NCI-H82 treated with DMSO at 0.1 percent for 48 hours (cell line): ENCODE results near the gene GDA.
A peak's percentile ranks its signal among the peaks of the same experiment; 100 is the strongest.

Experiments used
- DNase-seq: peaks from one replicate; lab custom pipeline; 2025; ENCODE audit not compliant: unreplicated experiment; lab: John Stamatoyannopoulos, UW

Gene GDA

DNA sequence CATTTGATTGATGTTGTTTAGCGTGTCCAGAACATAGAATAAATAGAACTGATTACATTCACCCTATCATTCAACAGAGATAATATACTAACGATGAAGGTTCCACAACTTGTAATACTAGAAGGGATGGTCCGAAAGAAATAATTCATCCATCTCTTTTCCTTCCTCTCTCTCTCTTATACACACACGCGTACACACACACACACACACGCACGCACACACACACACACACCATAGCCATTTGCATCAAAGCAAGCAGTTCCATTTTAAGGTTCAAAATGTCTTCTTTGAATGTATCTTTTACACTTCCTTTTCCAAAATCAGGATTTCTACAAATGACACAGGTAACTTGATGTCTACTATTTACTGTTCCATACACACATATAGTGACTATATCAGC is 887 bp downstream of the GDA start:
- no peak for DNase-seq

DNA sequence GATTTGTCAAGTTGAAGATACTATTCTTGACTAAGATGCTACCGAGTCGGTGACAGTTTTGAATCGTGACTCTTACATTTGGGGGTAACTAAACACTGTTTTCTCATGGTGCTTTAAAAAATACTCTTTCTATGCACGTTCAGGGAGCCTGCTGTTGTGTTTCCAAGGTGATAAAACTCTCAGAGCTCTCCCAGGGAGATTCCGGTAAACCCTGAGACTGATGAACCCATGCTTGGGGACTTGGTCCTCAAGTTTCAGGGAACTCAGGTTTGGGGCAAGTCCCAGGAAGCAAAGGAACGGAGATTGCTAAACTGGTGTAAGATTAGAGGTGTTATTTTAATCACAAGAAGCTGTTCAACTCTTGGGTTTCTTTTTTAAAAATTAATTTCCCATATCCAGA is 1.4 kb downstream of the GDA start:
- no peak for DNase-seq

DNA sequence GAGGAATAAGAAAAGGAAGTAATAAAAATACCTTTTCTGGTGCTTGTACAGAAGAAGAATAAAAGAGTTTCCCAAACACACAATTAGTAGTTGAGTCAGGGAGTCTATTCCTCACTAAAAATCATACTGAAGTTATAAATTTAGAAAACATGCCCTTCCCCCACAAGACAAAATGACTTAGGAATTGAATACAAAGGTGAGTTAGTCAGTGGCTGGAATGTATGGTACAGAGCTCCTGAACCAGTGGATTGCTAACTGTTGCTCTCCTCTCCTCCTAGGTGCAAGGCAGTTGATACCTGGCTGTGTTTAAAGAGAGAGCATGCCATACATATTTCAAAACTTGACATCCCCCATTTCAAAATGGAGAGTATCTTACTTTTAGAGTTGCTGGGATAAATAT is 1.9 kb downstream of the GDA start:
- no peak for DNase-seq

DNA sequence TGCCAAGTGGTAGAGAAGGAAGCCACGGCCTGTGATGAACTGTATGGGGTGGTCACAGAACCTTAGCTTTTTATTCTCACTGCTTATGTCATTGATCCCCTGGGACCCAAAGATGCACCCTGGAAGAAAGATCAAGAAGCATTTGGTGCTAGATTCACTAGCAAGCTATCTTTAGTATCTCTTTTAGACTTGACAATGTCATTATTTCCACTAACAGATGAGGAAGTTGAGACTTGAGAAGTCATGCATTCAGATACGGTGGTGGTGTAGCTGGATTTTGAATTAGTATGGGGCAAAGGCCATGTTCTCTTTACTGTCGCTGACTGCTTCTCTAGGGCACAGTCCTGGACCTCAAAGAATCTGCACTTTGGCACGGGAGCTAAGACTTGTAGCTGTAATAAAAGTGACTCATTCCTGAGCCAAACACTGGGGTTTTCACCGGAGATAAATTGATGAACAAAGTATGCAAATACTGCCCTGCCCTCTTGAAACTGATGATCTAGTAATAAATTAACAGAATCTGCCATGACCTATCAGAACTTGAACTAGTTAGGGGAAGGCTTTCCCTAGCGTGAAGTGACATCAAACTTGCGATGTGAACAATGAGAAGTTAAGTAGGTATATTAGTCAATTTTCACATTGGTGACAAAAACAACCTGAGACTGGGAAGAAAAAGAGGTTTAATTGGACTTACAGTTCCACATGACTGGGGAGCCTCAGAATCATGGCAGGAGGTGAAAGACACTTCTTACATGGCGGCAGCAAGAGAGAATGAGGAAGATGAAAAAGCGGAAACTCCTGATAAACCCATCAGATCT is 5.4 kb downstream of the GDA start:
- DNase-seq = no peak

DNA sequence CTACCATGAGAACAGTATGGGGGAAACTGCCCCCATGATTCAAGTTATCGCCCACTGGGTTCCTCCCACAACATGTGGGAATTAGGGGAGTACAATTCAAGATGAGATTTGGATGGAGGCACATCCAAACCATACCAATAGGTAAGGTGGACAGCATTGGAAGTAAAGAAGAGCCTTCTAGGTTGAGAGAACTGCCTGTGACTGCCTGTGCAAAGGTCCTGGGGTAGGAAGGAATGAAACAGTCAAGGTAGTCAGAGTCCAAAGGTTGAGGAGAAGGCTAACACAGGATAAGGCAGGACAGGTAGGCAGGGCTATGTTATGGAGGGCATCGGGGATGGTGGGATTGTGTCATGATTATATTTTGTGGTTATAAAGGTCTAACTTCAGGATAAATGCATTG is 6.1 kb downstream of the GDA start:
- no peak for DNase-seq

DNA sequence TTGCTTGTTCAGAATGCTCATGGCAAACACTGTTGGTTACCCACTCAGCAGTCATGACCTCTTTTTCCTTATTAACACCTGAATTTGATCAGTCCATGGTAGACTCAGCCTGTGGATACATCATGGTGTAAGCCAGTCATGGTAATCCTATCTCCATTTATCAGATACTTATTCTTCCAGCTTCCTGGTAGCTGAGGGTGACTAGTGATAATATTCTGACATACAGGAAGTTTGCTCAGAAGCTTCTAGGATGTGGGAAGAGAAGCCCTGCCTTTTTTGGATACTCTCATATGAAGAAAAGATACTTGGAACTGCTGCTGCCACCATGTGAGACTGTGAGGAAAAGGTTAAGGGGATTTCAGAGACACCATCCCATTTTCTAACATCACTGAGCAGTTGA is 7.3 kb downstream of the GDA start:
- no peak for DNase-seq

DNA sequence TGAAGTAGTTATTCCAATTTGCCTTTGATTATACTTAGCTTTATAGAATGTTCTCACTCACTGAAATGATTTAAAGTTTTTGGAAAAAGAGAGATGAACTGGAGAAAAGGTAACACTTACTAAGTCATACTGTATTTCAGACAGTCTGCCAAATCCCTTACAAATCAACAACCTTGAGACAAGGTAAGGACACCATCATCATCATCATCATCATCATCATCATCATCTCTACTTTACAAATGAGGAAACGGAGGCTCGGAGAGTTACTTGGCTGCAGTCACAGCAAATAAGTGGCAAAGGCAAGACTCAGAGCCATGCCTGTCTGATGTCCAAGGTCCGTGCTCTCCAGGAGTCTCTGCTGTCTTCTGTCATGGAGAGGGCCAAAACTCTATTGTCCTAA is 9.4 kb downstream of the GDA start:
- DNase-seq = no peak

DNA sequence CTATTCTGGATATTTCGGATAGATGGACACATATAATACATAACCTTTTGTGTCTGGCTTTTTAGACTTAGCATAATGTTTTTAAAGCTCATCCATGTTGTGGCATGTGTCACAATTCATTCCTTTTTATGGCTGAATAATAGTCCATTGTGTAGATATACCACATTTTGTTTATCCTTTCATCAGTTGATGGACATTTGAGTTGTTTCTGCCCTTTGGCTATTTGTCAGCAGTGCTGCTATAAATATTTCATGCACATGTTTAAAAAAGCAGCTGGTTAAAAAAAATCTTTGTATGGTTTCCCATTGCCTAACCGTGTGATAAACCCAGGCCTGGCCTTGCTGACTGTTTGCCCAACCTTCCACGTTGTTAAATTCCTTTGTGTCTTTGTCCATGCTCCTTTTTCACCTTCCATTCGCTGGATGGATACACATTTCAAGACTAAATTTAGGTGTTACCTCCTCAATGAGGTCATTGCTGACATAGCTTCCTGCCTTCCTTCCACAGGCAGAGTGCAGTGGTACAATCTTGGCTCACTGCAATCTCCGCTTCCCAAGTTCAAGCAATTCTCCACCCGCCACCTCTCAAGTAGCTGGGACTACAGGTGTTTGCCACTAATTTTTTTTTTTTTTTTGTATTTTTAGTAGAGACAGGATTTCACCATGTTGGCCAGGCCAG is 11.3 kb downstream of the GDA start:
- DNase-seq = no peak

DNA sequence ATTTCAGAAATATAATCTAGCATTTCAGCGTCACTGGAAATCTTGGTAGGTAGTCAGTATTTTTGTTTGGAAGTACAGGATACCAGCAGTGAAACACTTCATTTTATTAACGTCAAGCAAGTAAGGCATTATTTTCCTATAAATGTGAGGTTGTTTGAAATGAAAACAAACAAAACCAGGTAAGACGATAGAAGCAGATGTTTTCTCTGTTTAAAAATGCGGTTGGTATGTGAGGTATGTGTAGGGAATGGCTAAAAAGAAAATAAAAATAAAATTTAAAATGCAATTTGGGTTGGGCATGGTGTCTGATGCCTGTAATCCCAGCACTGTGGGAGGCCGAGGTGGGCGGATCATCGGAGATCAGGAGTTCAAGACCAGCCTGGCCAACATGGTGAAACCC is 16.1 kb downstream of the GDA start:
- no peak for DNase-seq

DNA sequence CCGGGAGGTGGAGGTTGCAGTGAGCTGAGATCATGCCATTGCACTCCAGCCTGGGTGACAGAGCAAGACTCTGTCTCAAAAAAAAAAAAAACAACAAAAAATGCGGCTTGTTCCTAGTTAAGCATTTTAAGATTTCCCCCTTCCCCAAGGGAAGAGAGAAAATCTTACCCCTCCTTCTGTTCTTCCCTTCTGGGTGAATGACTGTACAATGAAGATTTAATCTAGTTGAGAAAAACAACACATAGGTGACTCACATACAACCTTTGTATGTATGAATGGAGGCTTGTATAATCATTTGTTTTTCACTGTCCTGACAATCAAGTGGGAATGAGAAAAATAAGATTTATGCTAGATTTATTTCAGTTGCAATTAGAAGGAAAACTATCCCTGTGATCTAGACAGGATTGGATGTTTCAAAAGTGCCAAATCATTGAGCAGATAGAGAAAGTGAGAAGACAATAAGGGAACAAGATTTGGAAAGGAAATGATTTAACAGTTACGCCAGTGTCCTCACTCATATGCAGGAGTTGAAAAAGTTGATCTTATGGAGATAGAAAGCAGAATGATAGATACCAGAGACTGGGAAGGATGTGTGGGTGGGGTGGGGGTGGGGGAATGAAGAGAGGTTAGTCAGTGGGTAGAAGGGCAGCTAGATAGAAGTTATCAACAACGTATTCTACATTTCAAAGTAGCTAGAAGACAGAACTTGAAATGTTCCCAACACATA is 16.7 kb downstream of the GDA start:
- no peak for DNase-seq

DNA sequence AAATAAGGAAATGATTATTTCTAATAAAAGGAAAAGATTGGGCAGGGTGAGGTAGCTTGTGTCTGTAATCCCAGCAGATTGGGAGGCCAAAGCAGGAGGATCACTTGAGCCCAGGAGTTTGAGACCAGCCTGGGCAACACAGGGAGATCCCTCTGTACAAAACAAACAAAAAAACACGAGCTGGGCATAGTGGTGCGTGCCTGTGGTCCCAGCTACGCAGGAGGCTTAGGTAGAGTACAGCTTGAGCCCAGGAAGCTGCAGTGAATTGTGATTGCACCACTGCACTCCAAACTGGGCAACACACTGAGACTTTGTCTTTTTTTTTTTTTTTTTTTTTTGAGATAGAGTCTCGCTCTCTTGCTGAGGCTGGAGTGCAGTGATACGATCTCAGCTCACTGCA is 18.8 kb downstream of the GDA start:
- no peak for DNase-seq

DNA sequence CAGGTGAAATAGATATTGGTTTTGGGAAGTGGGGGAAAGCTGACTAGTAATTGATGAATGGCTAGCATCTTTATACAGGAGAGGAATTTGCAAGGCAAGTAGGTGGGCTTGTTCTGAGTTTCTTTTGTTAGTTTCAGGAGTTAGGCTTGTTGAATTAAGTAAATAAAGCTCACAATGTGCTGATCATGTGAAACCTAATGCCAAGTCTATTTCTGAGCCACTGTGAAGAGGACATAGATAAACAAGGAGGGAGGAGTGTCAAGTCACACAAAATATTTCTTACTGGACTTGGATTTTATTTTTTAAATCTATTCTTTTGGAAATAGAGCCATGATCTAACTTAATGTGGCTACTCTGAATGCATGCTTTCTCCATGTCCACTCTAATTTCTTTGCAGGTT is 19.9 kb downstream of the GDA start:
- no peak for DNase-seq

DNA sequence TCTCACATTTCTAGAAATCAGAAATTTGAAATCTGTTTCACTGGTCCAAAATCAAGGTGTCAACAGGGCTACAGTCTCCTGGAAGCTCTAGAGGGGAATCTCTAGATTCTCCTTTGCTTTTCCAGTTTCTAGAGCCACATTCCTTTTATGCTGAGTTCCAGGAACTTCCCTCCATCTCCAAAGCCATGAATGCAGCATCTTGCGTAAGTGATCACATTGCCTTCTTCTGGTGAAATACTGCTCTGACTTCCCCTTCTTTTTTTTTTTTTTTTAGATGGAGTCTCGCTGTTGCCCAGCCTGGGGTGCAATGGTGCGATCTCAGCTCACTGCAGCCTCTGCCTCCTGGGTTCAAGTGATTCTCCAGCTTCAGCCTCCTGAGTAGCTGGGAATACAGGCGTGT is 23.8 kb downstream of the GDA start:
- DNase-seq = no peak

DNA sequence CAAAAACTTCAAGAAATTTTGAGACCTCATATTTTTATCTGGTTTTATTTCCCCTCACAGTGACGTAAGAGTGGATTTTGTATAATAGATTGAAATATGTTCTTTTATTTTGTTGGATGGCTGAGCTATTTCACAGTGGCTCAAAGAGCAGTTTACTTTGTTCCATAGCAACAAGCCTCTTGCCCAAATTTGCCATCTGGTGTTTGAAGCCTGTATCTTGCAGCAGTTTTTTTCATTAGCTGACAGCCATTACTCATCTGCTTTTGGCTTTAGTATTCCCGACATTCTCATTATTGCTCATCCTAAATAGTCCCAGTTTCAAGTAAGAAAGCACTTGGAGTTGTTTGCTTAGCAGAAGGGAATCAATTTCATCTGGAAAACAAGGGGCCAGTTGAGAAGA is 36.3 kb downstream of the GDA start:
- DNase-seq = peak; percentile 2

DNA sequence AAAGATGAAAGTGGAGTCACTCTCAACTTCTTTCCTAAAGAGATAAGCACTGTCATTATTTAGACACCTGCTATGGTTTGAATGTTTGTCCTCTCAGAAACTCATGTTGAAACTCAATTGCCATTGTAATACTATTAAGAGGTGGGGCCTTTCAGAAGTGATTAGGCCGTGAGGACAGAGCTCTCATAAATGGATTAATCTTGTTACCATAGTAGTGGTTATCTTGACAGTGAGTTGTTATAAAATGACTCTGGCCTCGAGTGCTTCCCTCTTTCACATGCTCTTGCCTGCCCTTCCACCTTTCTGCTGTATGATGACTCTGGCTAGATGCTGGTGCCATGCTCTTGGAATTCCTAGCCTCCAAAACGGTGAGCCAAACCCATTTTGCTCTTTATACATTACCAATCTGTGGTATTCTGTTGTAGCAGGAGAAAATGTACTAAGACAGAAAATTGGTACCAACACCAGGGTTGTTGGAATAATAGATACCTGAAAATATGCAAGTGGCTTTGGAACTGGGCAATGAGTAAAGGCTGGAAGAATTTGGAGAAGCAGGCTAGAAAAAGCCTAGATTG is 38.0 kb downstream of the GDA start:
- DNase-seq = peak; percentile 76

DNA sequence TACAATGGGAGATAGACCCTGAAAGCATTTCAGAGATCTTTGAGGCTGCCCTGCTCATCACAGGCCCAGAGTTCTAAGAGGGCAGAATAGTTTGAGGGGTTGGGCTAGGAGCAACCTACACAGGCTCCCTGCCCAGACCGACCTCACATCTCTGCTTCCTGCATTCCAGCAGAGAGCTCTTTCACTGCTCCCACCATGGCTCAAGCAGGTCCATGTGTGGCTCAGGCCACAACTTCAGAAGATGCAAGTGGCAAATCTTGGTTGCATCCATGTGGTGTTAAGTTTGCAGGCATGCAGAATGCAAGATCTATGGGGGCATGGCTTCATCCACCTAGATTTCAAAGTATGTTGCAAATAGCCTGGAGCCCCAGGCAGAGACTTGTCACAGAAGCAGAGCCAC is 39.0 kb downstream of the GDA start:
- DNase-seq = no peak

DNA sequence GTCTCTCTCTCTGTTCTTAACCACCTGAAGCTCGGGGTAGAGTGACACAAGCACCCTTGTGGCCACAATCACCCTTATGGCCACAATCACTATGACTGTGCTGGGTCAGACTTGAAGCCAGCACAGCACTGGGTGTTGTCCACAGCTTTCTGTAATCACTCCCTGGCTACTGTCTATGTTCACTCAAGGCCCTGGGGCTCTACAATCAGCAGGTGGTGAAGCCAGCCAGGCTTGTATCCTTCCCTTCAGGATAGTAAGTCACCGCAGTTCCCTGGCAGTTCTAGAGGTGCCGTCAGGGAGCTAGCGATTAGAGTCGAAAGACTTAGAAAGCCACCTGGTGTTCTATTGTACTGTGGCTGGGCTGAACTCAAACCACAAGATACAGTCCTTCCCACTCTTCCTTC is 44.2 kb downstream of the GDA start:
- DNase-seq = no peak

DNA sequence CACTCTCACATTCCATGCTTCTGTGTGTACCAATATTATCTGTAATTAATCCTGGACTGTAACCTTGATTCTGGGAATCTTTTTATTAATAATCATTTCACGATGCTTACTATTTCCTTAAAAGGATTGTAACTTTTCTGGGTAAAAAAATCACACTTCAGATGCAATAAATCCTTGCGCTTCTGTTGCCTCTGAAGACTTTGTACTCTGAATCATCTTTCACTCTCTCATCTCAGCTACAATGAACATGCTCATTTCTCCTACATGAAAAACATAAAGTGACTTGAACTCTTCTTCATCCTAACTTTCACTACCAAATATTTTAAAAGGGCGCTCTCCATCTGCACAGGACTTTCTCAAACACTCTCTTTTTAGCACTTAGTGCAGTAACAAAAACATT is 50.0 kb downstream of the GDA start:
- no peak for DNase-seq

DNA sequence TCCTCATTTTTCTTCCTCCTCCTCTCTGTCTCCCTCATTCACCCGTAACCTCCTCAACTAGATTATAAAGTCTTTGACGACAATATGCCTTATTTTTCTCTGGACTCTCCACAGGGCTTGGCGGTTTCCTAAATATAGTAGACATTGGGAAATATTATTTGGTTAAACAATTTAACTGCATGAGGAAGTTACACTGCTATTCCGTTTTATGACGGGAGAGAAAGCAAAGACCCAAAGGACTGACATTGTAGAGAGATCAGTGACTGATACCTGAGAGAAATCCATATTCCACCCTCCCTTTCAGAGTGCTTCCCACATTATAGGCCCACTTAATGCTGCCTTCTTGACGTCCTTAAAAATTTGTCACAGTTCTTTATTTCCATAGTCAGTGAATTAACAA is 51.2 kb downstream of the GDA start:
- no peak for DNase-seq

DNA sequence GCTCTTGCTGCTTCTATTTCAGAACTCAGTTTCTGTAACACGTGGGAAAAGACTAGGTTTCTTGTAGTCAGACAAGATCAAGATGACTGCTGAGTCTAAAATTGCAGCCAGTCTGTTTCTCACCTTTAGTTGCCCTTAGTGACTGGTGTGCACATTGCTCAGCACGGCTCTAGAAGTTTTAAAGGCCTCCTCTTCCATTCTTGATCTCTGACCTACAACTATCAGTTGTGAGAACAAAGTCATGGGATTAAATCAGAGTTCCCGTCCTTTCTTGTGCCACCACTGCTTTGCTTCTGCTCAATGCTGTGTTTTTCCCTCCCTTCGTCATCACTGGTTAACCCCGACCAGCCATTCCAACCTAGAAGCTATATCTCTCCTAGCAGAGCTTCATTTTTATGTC is 52.8 kb downstream of the GDA start:
- DNase-seq = no peak

DNA sequence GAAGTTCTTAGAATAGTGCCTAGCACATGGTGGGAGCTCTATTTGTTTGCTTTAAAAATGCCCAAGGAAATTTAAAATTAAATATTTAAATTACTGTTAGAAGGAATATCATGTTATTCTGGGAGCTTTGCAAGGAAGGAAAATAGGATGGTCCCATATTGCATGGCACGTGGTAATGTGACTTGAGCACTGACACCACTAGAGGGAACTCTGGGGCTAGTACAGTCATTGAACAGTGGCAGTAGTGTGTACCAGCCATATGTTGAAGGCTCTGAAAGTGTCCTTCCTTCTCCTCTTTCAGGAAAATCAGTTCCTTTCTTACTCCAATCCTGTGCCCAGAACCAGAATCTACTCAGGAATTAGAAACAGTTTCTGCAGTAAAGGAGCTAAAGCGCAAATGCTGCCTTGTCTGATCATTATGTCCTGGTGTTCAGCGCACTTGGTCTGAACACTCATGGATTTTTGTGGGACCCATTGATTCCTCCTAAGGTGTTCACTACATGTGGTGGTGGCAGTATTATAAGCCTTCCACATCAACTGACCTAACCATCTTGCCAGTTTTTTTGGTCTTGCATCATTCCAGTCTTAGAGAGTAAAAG is 54.1 kb downstream of the GDA start:
- DNase-seq = peak; percentile 10
